Adipocyte (in vitro differentiated cells): Measurements from ENCODE around the gene THRAP3.

ENCODE experiments used
- DNase-seq: peaks from one replicate; pipeline ENCODE4 v3.0.0-alpha.2; 2015; ENCODE audit warnings: low read depth
- H3K27me3 ChIP-seq: replicated peaks from 2 replicates; pipeline ENCODE4 v1.7.0; 2013; ENCODE audit warnings: mild to moderate bottlenecking, low read length, moderate library complexity; ENCODE audit not compliant: control insufficient read depth, insufficient read depth
- H3K36me3 ChIP-seq: 2 replicates; pipeline ENCODE4 v1.7.0; 2013; ENCODE audit warnings: low read length, mild to moderate bottlenecking, moderate library complexity; ENCODE audit not compliant: control insufficient read depth, insufficient read depth, severe bottlenecking
- H3K4me1 ChIP-seq: 2 replicates; pipeline ENCODE4 v1.7.0; 2013; ENCODE audit warnings: mild to moderate bottlenecking, low read length, moderate library complexity; ENCODE audit not compliant: control insufficient read depth, insufficient read depth
- H3K4me3 ChIP-seq: 2 replicates; pipeline ENCODE4 v1.7.0; 2013; ENCODE audit warnings: mild to moderate bottlenecking, low read length, moderate library complexity
- H3K9ac ChIP-seq: 2 replicates; pipeline ENCODE4 v1.7.0; 2013; ENCODE audit warnings: mild to moderate bottlenecking, low read length, moderate library complexity
- H3K9me3 ChIP-seq: 2 replicates; pipeline ENCODE4 v1.7.0; 2013; ENCODE audit warnings: mild to moderate bottlenecking, low read length, moderate library complexity; ENCODE audit not compliant: control insufficient read depth

THRAP3 gene

GRCh38 chr1:36304521-36304920 is 80.3 kb downstream of the THRAP3 start:
- peaks cover 55% of the 10 kb centered on the region for H3K36me3 ChIP-seq

GRCh38 chr1:36304970-36305914 is 81.0 kb downstream of the THRAP3 start:
- H3K27me3 ChIP-seq = no peaks in the 10 kb centered on the region
- H3K9me3 ChIP-seq = no peaks in the 10 kb centered on the region
- no peak overlapping the region for H3K4me3 ChIP-seq
- peak overlapping the region; percentile 68 for H3K9ac ChIP-seq
- peaks cover 53% of the 10 kb centered on the region for H3K36me3 ChIP-seq
- peaks cover 22% of the 10 kb centered on the region for H3K4me1 ChIP-seq
- no peak for DNase-seq

More at GRCh38 chr1:36304521-36304920, 80.3 kb downstream of the THRAP3 start:
- Histone ChIP-seq H3K27me3 (no peaks in the 10 kb centered on the region), H3K4me1 (peaks cover 29% of the 10 kb centered on the region), H3K9me3 (no peaks in the 10 kb centered on the region), H3K9ac (no peak overlapping the region), H3K4me3 (no peak overlapping the region)
- no peak for DNase-seq

GRCh38 chr1:36305915-36306209 is 81.6 kb downstream of the THRAP3 start:
- no peaks in the 10 kb centered on the region for H3K9me3 ChIP-seq
- H3K36me3 ChIP-seq = peaks cover 46% of the 10 kb centered on the region
- DNase-seq = no peak
- no peak overlapping the region for H3K4me3 ChIP-seq
- peak overlapping the region; percentile 68 for H3K9ac ChIP-seq
- no peaks in the 10 kb centered on the region for H3K27me3 ChIP-seq
- peaks cover 16% of the 10 kb centered on the region for H3K4me1 ChIP-seq

GRCh38 chr1:36306210-36306901 is 82.1 kb downstream of the THRAP3 start, which contains the start of gene SH3D21:
Gene SH3D21, plus strand, starts transcription at chr1:36306368. Its CDS starts 53 bp downstream, at chr1:36306421.
- H3K36me3 ChIP-seq = peaks cover 41% of the 10 kb centered on the region
- no peaks in the 10 kb centered on the region for H3K9me3 ChIP-seq
- DNase-seq = peak; percentile 38
- H3K27me3 ChIP-seq = no peaks in the 10 kb centered on the region
- H3K9ac ChIP-seq = peak within 1 kb of the TSS; percentile 72
- peaks cover 11% of the 10 kb centered on the region for H3K4me1 ChIP-seq
- H3K4me3 ChIP-seq = peak within 1 kb of the TSS; percentile 82

- no peaks in the 10 kb centered on the region for H3K9me3 ChIP-seq
- H3K4me1 ChIP-seq = peaks cover 11% of the 10 kb centered on the region
- peak overlapping the region; percentile 82 for H3K4me3 ChIP-seq
- no peaks in the 10 kb centered on the region for H3K27me3 ChIP-seq
- H3K36me3 ChIP-seq = peaks cover 35% of the 10 kb centered on the region
- peak overlapping the region; percentile 72 for H3K9ac ChIP-seq
- peak; percentile 98 for DNase-seq
These were observed 82.7 kb downstream of the THRAP3 start for GRCh38 chr1:36306902-36307456.

GRCh38 chr1:36307601-36308330 is 83.5 kb downstream of the THRAP3 start:
- H3K9me3 ChIP-seq = no peaks in the 10 kb centered on the region
- H3K36me3 ChIP-seq = peaks cover 27% of the 10 kb centered on the region
- H3K27me3 ChIP-seq = no peaks in the 10 kb centered on the region
- peaks cover 11% of the 10 kb centered on the region for H3K4me1 ChIP-seq
- H3K4me3 ChIP-seq = peak overlapping the region; percentile 82
- DNase-seq = no peak
- H3K9ac ChIP-seq = peak overlapping the region; percentile 72

- H3K9me3 ChIP-seq = no peaks in the 10 kb centered on the region
- DNase-seq = no peak
- H3K27me3 ChIP-seq = no peaks in the 10 kb centered on the region
- H3K9ac ChIP-seq = no peak overlapping the region
- H3K4me3 ChIP-seq = no peak overlapping the region
- H3K36me3 ChIP-seq = peaks cover 13% of the 10 kb centered on the region
- peaks cover 11% of the 10 kb centered on the region for H3K4me1 ChIP-seq
These were observed 85.2 kb downstream of the THRAP3 start for GRCh38 chr1:36309397-36309796.

- Histone ChIP-seq H3K9ac (peak overlapping the region; percentile 92), H3K27me3 (no peaks in the 10 kb centered on the region), H3K9me3 (no peaks in the 10 kb centered on the region), H3K4me1 (peaks cover 23% of the 10 kb centered on the region), H3K4me3 (peak overlapping the region; percentile 85), H3K36me3 (peaks cover 4% of the 10 kb centered on the region)
- peak; percentile 15 for DNase-seq
These were observed 96.1 kb downstream of the THRAP3 start for GRCh38 chr1:36320291-36320761.

- Histone ChIP-seq H3K9me3 (no peaks in the 10 kb centered on the region), H3K9ac (peak overlapping the region; percentile 92), H3K36me3 (peaks cover 4% of the 10 kb centered on the region), H3K4me3 (peak overlapping the region; percentile 85), H3K27me3 (no peaks in the 10 kb centered on the region), H3K4me1 (peaks cover 23% of the 10 kb centered on the region)
- DNase-seq = no peak
These were observed 96.5 kb downstream of the THRAP3 start for GRCh38 chr1:36320767-36321118.

- peak; percentile 99 for DNase-seq
- H3K9me3 ChIP-seq = no peaks in the 10 kb centered on the region
- H3K36me3 ChIP-seq = peaks cover 4% of the 10 kb centered on the region
- peak overlapping the region; percentile 92 for H3K9ac ChIP-seq
- H3K4me1 ChIP-seq = peaks cover 23% of the 10 kb centered on the region
- no peaks in the 10 kb centered on the region for H3K27me3 ChIP-seq
- peak overlapping the region; percentile 85 for H3K4me3 ChIP-seq
These were observed 97.1 kb downstream of the THRAP3 start for GRCh38 chr1:36321119-36321951.
